ENCODE results near the gene PRR19.

- no peak for TF ChIP-seq TAF1 (IDR thresholded peaks at IDR 0.05; ENCODE audit: borderline replicate concordance, low read depth, low read length)
- no peak for TF ChIP-seq POLR2AphosphoS5 (IDR thresholded peaks at IDR 0.05; ENCODE audit: low read depth, low read length)
These were observed 8.4 kb upstream of the PRR19 start for GRCh38 chr19:42293540-42293939.

Data from GM12892 (cell line).